NCI-H345 treated with DMSO at 0.1 percent for 48 hours (cell line): ENCODE results near the gene PRDM16.

Source experiments
- DNase-seq: peaks from one replicate; lab custom pipeline; 2025; ENCODE audit not compliant: unreplicated experiment; lab: John Stamatoyannopoulos, UW

Gene PRDM16

DNA sequence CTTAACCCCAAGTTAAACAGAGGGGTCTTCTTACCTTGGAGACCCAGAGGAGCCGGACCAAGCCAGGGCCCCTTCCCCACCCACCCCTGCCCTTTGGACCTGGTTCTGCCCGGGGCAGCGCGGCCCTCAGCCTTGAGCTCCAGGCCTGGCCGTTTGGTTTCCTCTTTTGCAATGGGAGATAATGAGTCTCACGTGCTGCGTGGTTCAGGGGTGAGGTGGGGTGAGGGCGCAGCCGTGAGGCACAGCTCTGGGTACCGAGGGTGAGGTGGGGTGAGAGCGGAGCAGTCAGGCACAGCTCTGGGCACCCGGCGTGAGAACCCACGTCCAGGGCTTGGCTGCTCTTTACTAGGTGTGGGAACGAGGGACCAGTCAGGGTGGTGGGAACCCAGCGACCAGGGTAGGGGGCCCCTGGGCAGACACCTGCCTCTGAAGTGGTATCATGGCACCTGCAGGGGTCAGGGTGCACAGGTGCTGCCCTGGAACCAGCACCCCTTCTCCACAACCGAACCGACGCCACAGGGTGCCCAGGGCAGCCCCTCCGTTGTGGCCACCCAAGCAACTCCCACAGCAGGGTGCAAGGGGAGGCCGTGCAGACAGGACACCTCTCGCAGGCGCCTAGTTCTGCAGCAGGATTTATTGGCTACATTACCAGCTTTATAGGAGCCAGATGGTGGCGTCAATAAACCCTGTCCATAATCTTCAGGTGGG is 182.2 kb downstream of the PRDM16 start:
- no peak for DNase-seq

DNA sequence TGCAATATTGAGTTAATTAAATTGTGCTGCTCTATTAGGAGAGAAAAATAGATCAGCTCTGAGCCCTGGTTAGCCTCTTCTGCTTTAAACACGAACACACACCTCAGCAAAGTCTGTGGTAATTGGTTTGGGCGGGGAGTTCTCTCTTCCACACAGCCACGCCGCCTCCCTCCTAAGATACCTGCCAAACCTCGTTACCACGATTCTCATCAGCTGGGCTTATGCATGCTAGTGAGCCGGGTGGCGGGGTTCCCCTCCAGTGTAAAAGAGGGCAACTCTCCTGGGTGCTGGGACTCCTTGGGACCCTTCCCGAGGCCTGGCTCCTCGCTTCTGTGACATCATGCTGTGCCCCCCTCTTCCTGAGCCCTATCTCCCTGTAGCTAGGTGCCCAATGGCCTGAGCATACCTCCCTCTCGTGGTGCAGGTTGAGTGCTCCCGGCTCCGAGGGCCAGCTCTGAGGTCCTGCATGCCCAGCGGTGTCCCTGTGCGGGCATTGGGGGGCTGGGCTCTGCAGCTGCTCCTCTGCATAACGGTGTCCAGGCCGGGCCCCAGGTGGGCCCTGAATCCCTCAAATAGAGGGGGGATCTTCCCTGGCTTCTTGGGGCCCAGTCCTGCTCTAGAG is 182.9 kb downstream of the PRDM16 start:
- no peak for DNase-seq

GRCh38 chr1:3255680-3256079 is 186.7 kb downstream of the PRDM16 start:
- DNase-seq = no peak

- no peak for DNase-seq
These were observed 188.8 kb downstream of the PRDM16 start for GRCh38 chr1:3257788-3258187.

- no peak for DNase-seq
These were observed 189.5 kb downstream of the PRDM16 start for GRCh38 chr1:3258386-3259003.

DNA sequence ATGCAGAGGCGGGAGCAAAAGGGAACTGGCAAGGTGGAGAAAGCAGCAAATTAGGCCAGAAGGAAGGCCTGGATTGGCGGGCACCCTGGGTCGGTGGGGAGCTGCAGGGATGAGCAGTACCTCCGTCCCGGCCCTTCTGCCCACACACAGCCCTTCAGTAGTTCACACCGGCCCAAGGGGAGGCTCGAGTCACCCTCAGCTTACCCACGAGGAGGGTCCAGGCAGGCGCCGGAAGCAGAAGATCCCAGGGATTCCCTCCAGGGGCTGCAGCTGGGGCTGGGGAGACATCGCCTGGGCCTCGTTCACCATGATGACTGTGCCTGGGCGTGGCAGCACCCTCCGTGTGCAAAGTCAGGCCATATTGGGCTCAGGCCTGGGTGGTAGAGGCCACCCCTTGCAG is 190.0 kb downstream of the PRDM16 start:
- no peak for DNase-seq

DNA sequence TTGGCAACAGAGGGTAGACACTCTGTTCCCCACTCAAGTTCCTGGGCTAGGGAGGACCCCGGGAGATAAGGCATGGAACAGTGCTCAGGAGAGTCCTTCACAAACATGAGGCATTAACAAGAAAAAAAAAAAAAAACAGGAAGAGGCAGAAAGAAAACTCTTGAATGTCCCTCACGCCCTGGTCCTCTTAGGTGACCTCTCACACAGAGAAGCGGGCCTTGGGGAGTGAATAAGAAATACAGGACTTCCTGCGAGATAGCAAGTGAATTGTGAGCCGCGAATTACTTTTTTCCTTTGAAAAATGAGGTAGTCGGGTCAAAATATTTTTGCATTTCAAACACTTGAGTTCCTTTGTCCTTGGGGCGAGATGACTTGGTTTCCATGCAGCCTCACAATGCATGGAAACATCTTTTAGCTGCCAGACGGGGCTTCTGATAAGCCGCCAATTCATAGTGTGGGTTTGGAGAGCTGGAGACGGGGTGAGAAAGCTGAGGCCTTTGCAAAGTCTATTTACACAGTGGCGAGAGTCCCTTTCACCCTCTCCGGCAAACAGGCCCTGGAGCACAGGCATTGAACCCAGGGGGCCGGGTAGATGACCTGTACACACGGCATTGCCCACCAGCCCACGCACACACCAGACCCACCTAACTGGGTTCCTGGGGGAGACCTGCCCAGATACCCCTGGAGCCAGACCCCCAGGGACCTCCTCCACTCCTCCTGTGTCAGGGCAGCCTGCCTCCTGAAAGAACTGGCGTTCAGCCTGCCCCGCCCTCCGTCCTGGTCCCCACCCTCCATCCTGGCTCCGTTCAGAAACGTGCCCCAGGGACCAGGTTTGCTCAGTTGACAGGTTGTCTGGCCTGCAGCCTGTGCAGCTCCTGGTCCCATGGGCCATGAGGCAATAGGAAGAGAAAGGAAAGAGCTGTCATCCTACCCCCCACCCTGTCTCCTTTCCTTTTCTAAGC is 192.3 kb downstream of the PRDM16 start:
- no peak for DNase-seq

DNA sequence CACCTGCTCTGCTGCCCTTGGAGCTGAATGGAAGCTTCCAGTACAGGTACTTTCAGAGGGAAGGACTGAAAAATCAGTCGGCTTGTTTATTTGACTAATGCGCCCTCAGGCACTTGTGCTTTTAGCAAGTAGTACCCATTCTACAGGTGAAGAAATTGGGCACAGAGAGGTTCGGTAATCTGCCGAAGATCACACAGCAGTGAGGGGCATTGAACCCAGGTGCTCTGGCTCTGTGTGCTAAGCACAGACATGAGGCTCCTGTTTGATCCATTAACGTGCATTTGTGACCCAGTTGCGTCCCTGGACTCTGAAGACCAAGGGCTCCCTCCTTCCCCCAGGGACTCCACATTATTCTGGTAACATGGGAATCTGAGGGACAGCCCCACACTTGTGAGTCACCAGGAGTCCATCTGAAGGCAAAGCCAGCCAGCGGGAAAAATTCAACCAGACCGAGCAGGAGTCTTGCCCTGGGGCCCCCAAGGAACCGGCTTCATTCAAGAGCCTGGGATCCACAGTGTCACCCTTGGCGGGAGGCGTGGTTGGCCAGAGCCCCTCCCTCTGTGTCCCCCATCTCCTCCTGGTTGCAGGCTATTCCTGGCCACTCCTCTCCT is 193.1 kb downstream of the PRDM16 start:
- DNase-seq = no peak

- DNase-seq = no peak
These were observed 193.8 kb downstream of the PRDM16 start for GRCh38 chr1:3262681-3263286.

DNA sequence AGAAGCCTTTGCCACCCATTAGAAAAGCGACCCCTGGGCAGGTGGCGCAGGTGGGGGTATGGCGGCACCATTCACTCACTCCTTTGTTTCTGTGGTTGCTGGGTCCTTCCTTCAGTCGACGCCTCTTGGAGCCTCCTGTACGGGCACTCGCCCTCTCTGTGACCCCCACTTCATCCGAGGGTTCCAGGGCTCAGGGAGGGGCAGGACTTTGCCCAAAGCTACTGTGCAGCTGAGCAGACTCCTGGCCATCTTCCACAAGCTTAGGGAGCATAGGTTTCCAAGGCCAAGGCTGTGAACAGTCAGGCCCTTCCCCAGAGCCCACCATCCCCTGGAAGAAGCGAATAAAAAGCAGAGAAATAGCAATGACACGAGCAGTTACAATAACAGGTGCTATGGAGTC is 194.8 kb downstream of the PRDM16 start:
- no peak for DNase-seq

DNA sequence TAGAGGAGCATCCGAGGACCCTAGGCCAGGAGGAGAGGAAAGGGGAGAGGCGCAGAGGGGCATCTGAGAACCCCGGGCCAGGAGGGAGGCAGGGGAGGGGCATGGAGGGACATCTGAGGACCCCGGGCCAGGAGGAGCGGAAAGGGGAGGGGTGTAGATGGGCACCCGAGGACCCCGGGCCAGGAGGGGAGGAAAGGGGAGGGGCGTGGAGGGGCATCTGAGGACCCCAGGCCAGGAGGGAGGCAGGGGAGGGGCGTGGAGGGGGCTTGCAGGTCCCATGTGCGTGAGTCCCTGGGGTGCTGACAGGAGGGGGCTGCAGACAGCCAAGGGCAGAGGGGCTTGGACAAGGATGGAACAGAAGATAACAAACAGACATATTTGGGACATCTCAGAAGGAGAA is 195.5 kb downstream of the PRDM16 start:
- no peak for DNase-seq

- no peak for DNase-seq
These were observed 197.1 kb downstream of the PRDM16 start for GRCh38 chr1:3265835-3266805.

DNA sequence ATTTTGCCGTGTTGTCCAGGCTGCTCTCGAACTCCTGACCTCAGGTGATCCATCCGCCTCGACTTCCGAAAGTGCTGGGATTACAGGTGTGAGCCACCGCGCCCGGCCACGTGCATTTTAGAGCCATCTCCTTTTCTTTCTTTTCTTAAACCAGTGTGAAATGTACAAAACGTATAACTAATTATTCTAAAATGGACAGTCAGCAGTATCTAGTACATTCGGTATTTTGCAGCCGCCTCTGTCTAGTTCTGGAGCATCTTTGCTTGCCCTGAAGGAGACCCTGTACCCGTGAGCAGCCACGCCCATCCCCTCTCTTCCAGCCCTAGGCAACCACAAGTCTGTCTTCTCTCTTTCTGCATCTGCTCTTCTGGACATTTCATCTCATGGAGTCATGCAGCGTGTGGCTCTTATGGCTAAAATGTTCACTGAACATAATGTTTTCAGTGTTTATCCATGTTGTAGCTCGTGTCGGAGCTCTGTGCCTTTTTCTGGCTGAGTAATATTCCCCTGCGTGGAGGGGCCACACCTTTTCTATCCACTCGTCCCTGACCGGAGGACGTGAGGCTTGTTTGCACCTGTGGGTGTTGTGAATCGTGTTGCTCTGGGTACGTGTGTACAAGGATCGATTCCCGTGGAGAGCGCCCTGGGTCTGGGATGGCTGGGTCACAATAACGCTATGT is 198.0 kb downstream of the PRDM16 start:
- no peak for DNase-seq

GRCh38 chr1:3267550-3268270 is 198.7 kb downstream of the PRDM16 start:
- DNase-seq = no peak

- DNase-seq = no peak
These were observed 199.3 kb downstream of the PRDM16 start for GRCh38 chr1:3268281-3268680.

DNA sequence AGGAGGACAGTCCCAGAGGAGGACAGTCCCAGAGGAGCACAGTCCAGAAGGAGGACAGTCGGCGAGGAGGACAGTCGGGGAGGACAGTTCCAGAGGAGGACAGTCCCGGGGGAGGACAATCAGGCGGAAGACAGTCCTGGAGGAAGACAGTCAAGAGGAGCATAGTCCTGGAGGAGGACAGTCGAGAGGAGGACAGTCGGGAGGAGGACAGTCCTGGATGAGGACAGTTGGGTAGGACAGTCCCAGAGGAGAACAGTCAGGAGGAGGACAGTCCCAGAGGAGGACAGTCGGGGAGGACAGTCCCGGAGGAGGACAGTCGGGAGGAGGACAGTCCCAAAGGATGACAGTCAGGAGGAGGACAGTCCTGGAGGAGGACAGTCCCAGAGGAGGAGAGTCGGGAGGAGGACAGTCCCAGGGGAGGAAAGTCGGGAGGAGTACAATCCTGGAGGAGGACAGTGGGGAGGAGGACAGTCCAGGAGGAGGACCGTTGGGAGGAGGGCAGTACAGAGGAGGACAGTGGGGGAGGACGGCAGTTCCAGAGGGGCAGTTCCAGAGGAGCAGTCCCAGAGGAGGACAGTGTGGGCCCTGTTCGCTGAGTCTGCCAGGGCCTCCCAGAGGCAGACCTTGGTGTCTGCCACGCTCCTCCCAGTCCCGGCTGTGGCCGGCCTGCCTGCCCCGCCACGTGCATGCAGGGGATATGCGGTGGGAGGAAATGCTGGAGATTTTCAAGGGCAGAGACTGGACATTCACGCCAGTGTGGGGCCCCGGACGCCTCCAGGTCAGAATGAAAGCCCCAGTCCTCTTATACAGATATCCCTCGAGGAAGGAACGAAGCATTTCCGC is 201.6 kb downstream of the PRDM16 start:
- no peak for DNase-seq

GRCh38 chr1:3271866-3272265 is 202.9 kb downstream of the PRDM16 start:
- DNase-seq = no peak
